NCI-H345 (cell line): Measurements from ENCODE around the gene RPS24.
"Not testable (repeated sequence)": the region's sequence is repeated elsewhere in the genome, so short reads cannot be mapped to it uniquely, and the experiment has no call there.

ENCODE experiments used
- DNase-seq: peaks from one replicate; lab custom pipeline; 2025; lab: John Stamatoyannopoulos, UW

RPS24 gene

GRCh38 chr10:78033637-78034470, at the start of gene RPS24:
Gene RPS24, plus strand, starts transcription at chr10:78033863. Its CDS starts 39 bp downstream, at chr10:78033902.
- DNase-seq, result peak; percentile 95

GRCh38 chr10:77984986-77985385, 48.7 kb upstream of the RPS24 start:
- no peak for DNase-seq

GRCh38 chr10:77987671-77988255, 45.9 kb upstream of the RPS24 start:
- DNase-seq, result no peak

GRCh38 chr10:77989081-77989724, 44.5 kb upstream of the RPS24 start:
- DNase-seq, result no peak

GRCh38 chr10:77993620-77994019, 40.0 kb upstream of the RPS24 start:
- DNase-seq, result no peak

GRCh38 chr10:77998780-77999179, 34.9 kb upstream of the RPS24 start:
- not testable (repeated sequence) for DNase-seq

- DNase-seq, result no peak
Measured at GRCh38 chr10:78000206-78000605, 33.5 kb upstream of the RPS24 start.

GRCh38 chr10:78000956-78001472, 32.6 kb upstream of the RPS24 start:
- DNase-seq, result no peak

GRCh38 chr10:78002541-78003288, 30.9 kb upstream of the RPS24 start:
- no peak for DNase-seq

- DNase-seq, result no peak
Measured at GRCh38 chr10:78004215-78005026, 29.2 kb upstream of the RPS24 start.

GRCh38 chr10:78007172-78007571, 26.5 kb upstream of the RPS24 start:
- DNase-seq, result no peak

GRCh38 chr10:78009662-78010061, 24.0 kb upstream of the RPS24 start:
- no peak for DNase-seq

- DNase-seq, result no peak
Measured at GRCh38 chr10:78010278-78010677, 23.4 kb upstream of the RPS24 start.

- no peak for DNase-seq
Measured at GRCh38 chr10:78011065-78011464, 22.6 kb upstream of the RPS24 start.

GRCh38 chr10:78013564-78013963, 20.1 kb upstream of the RPS24 start:
- DNase-seq, result no peak

GRCh38 chr10:78015546-78015945, 18.1 kb upstream of the RPS24 start:
- DNase-seq, result no peak

GRCh38 chr10:78017856-78018255, 15.8 kb upstream of the RPS24 start:
- no peak for DNase-seq

- no peak for DNase-seq
Measured at GRCh38 chr10:78019264-78019663, 14.4 kb upstream of the RPS24 start.

- no peak for DNase-seq
Measured at GRCh38 chr10:78021201-78021600, 12.5 kb upstream of the RPS24 start.

GRCh38 chr10:78023741-78024140, 9.9 kb upstream of the RPS24 start:
- no peak for DNase-seq

- DNase-seq, result no peak
Measured at GRCh38 chr10:78025685-78026364, 7.8 kb upstream of the RPS24 start.
